NCI-H2029 treated with DMSO at 0.1 percent for 48 hours (cell line): ENCODE data around the gene DAPK3.

ENCODE experiments used
- DNase-seq: peaks from one replicate; lab custom pipeline; 2025; lab: John Stamatoyannopoulos, UW

DAPK3 gene

GRCh38 chr19:3910105-3910504 lies 60.8 kb downstream of the DAPK3 start:
- DNase-seq: no peak
